ENCODE results near the gene CASP7.
A peak's percentile ranks its signal among the peaks of the same experiment; 100 is the strongest.

CASP7 gene

DNA sequence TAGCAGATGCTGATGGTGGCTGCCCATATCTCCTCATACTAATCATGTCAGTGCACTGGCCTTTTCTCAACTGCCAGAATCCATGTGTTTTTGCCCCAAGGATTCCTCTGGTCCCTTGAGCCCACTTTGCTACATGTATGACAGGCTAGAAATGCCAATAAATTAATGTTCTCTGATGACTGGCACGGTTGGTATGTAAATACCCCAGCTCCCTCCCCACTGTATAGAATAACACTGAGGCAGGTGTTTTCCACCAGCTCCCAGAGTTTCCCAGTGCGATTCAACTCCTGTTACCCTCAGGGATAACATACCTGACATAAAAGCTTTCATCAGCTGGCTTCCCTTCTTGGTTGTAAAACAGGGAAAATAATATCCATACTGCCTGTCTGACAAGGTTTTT, 62.8 kb downstream of the CASP7 start:
- Histone ChIP-seq H3K27ac (ENCODE audit: low read depth, low read length) (no peak overlapping the region), H2BK120ac (ENCODE audit: low read depth, low read length) (no peak overlapping the region), H3K4ac (ENCODE audit: low read depth, low read length) (no peak overlapping the region), H3K23ac (ENCODE audit: low read length) (no peak overlapping the region), H3K4me2 (ENCODE audit: low read length) (no peak overlapping the region), H3K56ac (ENCODE audit: low read length) (no peak overlapping the region), H4K8ac (ENCODE audit: low read depth, low read length) (no peak overlapping the region), H3K9ac (ENCODE audit: low read length) (no peak overlapping the region), H4K5ac (ENCODE audit: low read length) (no peak overlapping the region), H3K18ac (ENCODE audit: low read length) (no peak overlapping the region), H3K4me3 (ENCODE audit: low read length) (no peak overlapping the region), H3K27me3 (ENCODE audit: insufficient read depth, low read length, poor library complexity) (no peaks in the 10 kb centered on the region), H2AK5ac (ENCODE audit: low read length) (no peak overlapping the region), H2BK5ac (ENCODE audit: low read length) (no peak overlapping the region), H3K36me3 (ENCODE audit: control insufficient read depth, insufficient read depth, low read length) (no peaks in the 10 kb centered on the region), H3K79me2 (ENCODE audit: control insufficient read depth, insufficient read depth, low read length) (no peaks in the 10 kb centered on the region), H3K79me1 (ENCODE audit: low read length) (no peaks in the 10 kb centered on the region), H2BK15ac (replicated peaks; ENCODE audit: low read depth) (no peak overlapping the region), H3K4me1 (ENCODE audit: control insufficient read depth, low read depth, low read length) (peaks cover 8% of the 10 kb centered on the region)
- no peak for DNase-seq
- no CpG with 5 or more reads among the region's 2 CpGs for WGBS (ENCODE audit: extremely low coverage, insufficient coverage, low lambda C conversion rate)

DNA sequence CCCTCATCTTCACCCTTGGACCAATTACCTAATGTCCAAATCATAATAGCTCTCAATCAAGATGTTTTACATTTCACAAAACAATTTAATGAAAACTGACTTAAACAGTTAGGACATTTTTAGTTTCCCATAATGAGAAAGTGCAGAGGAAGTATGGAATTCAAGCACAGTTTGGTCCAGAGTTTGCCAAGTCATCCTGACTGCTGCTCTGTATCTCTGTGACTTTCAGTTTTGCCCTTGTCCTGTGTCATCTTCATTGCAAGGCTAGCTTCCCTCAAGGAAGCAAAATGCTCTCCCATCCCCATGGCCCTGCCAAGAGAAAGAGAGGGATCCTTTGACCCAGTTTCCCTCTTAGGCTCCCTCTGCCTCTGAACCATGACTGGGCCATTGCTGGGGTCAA, 63.9 kb downstream of the CASP7 start:
- no peaks in the 10 kb centered on the region for H3K79me1 ChIP-seq (ENCODE audit: low read length)
- H2AK5ac ChIP-seq (ENCODE audit: low read length), result no peak overlapping the region
- H3K4me2 ChIP-seq (ENCODE audit: low read length), result no peak overlapping the region
- no peak overlapping the region for H3K18ac ChIP-seq (ENCODE audit: low read length)
- no peak overlapping the region for H3K23ac ChIP-seq (ENCODE audit: low read length)
- no peak overlapping the region for H3K4me3 ChIP-seq (ENCODE audit: low read length)
- H3K27me3 ChIP-seq (ENCODE audit: insufficient read depth, low read length, poor library complexity), result no peaks in the 10 kb centered on the region
- no peak overlapping the region for H2BK5ac ChIP-seq (ENCODE audit: low read length)
- no peak overlapping the region for H3K56ac ChIP-seq (ENCODE audit: low read length)
- H3K9ac ChIP-seq (ENCODE audit: low read length), result no peak overlapping the region
- DNase-seq, result no peak
- H4K8ac ChIP-seq (ENCODE audit: low read depth, low read length), result no peak overlapping the region
- H3K4me1 ChIP-seq (ENCODE audit: control insufficient read depth, low read depth, low read length), result peaks cover 8% of the 10 kb centered on the region
- H4K5ac ChIP-seq (ENCODE audit: low read length), result no peak overlapping the region
- H3K36me3 ChIP-seq (ENCODE audit: control insufficient read depth, insufficient read depth, low read length), result no peaks in the 10 kb centered on the region
- no peak overlapping the region for H3K27ac ChIP-seq (ENCODE audit: low read depth, low read length)
- no peak overlapping the region for H3K4ac ChIP-seq (ENCODE audit: low read depth, low read length)
- no peak overlapping the region for H2BK120ac ChIP-seq (ENCODE audit: low read depth, low read length)
- H3K79me2 ChIP-seq (ENCODE audit: control insufficient read depth, insufficient read depth, low read length), result no peaks in the 10 kb centered on the region
- H2BK15ac ChIP-seq (replicated peaks; ENCODE audit: low read depth), result no peak overlapping the region

DNA sequence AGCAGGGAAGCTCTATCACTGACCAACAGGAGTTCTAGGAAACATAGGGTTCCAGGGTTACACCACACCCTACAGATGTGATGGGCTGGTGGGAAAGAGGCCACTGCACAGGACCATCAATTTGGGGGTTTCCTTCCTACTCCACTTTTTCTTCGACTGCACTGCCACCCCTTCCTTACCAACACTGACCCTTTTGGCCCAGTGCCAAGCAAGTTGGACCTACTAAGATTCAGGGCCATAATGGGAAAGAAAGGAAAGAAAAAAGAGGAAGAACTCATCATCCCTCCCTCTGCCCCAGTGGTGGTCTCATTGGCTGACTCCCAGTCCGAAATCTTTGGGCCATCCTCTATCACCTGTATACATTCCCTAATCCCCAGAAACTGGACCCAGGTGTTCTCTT, 65.7 kb downstream of the CASP7 start:
- Histone ChIP-seq H3K79me2 (ENCODE audit: control insufficient read depth, insufficient read depth, low read length) (no peaks in the 10 kb centered on the region), H4K5ac (ENCODE audit: low read length) (no peak overlapping the region), H4K8ac (ENCODE audit: low read depth, low read length) (no peak overlapping the region), H2AK5ac (ENCODE audit: low read length) (no peak overlapping the region), H3K4me1 (ENCODE audit: control insufficient read depth, low read depth, low read length) (peaks cover 8% of the 10 kb centered on the region), H3K27ac (ENCODE audit: low read depth, low read length) (no peak overlapping the region), H3K23ac (ENCODE audit: low read length) (no peak overlapping the region), H3K9ac (ENCODE audit: low read length) (no peak overlapping the region), H2BK15ac (replicated peaks; ENCODE audit: low read depth) (no peak overlapping the region), H3K36me3 (ENCODE audit: control insufficient read depth, insufficient read depth, low read length) (no peaks in the 10 kb centered on the region), H3K27me3 (ENCODE audit: insufficient read depth, low read length, poor library complexity) (no peaks in the 10 kb centered on the region), H3K79me1 (ENCODE audit: low read length) (no peaks in the 10 kb centered on the region), H3K56ac (ENCODE audit: low read length) (no peak overlapping the region), H2BK120ac (ENCODE audit: low read depth, low read length) (no peak overlapping the region), H3K4me2 (ENCODE audit: low read length) (no peak overlapping the region), H3K4ac (ENCODE audit: low read depth, low read length) (peak overlapping the region; percentile 50), H3K18ac (ENCODE audit: low read length) (peak overlapping the region; percentile 62), H2BK5ac (ENCODE audit: low read length) (no peak overlapping the region), H3K4me3 (ENCODE audit: low read length) (no peak overlapping the region)
- no CpG with 5 or more reads among the region's 2 CpGs for WGBS (ENCODE audit: extremely low coverage, insufficient coverage, low lambda C conversion rate)
- no peak for DNase-seq

DNA sequence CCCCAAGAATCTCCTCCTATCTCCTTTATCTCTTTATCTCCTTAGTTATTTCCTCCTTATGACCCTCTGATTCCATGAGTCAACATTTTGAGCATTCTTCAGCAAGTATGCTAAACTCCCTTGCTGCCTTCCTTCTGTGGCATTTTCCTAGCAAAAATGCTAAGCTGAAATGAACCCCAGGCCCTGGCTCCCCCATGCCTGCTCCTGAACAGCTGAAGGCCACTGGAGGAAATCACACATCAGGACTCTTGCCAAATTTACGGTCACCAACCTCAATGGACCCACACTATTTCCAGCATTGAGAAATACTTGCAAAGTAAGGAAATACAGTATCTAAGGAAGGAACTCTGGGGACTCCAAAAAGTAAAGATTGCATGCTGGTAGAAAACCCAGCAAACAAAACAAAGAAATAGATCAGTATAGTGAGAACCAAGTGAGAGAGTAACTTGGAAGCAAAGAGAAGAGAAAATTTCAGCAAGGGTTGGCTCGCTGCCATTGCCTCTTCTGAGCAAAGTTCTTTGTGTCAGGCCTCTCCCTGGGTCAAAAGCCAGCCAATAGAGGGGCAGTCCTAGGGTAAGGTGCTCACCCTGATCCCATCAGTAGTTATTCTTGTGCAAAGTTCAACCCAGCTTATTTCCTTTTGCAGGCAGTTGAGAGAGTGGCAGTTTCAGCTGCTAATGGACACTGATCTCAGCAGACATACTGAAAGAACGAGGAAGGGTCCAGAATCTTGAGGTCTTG, 66.7 kb downstream of the CASP7 start:
- H3K4me3 ChIP-seq (ENCODE audit: low read length), result no peak overlapping the region
- no peak overlapping the region for H3K56ac ChIP-seq (ENCODE audit: low read length)
- peaks cover 8% of the 10 kb centered on the region for H3K4me1 ChIP-seq (ENCODE audit: control insufficient read depth, low read depth, low read length)
- H3K79me1 ChIP-seq (ENCODE audit: low read length), result no peaks in the 10 kb centered on the region
- H2AK5ac ChIP-seq (ENCODE audit: low read length), result no peak overlapping the region
- WGBS (ENCODE audit: extremely low coverage, insufficient coverage, low lambda C conversion rate), result no CpG with 5 or more reads among the region's 3 CpGs
- no peak overlapping the region for H2BK15ac ChIP-seq (replicated peaks; ENCODE audit: low read depth)
- H4K5ac ChIP-seq (ENCODE audit: low read length), result no peak overlapping the region
- no peak overlapping the region for H3K4me2 ChIP-seq (ENCODE audit: low read length)
- H3K4ac ChIP-seq (ENCODE audit: low read depth, low read length), result no peak overlapping the region
- no peak overlapping the region for H2BK120ac ChIP-seq (ENCODE audit: low read depth, low read length)
- DNase-seq, result peak; percentile 95
- H3K18ac ChIP-seq (ENCODE audit: low read length), result peak overlapping the region; percentile 9
- no peak overlapping the region for H3K27ac ChIP-seq (ENCODE audit: low read depth, low read length)
- no peaks in the 10 kb centered on the region for H3K79me2 ChIP-seq (ENCODE audit: control insufficient read depth, insufficient read depth, low read length)
- H4K8ac ChIP-seq (ENCODE audit: low read depth, low read length), result no peak overlapping the region
- H3K36me3 ChIP-seq (ENCODE audit: control insufficient read depth, insufficient read depth, low read length), result no peaks in the 10 kb centered on the region
- no peaks in the 10 kb centered on the region for H3K27me3 ChIP-seq (ENCODE audit: insufficient read depth, low read length, poor library complexity)
- H3K9ac ChIP-seq (ENCODE audit: low read length), result no peak overlapping the region
- no peak overlapping the region for H3K23ac ChIP-seq (ENCODE audit: low read length)
- no peak overlapping the region for H2BK5ac ChIP-seq (ENCODE audit: low read length)

DNA sequence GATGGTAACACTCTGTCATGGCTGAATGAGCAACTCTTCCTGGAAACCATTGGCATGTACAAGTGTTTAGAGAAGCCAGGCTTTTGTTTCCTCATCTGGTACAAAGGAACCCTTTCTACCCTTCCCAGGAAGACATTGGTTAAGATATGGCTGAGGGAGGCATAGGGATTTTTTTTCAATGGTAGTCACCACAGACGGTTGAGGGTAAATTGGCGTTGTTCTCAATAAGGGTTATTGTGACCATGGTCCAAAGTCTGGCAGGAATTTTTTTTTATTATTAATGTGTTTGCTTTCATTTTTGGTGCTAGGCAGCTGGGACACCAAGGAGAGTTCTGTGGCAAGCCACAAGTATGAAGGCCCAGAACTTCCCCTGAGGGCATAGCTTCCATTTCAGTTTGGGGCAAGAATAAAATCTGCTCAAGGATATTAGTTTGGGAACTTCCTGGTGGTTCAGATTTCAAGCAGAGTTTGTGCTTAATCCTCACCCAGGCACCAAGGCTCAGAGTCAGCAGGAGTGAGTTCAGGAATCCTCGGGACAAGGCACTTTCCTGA, 71.5 kb downstream of the CASP7 start, which contains the start of gene PLEKHS1:
TSS of gene PLEKHS1 (plus strand) at position 502 of the 552 bp plus-strand sequence. CDS start 3,596 bp downstream, outside the sequence.
- Histone ChIP-seq H2BK120ac (ENCODE audit: low read depth, low read length) (no peak within 1 kb of the TSS), H3K79me1 (ENCODE audit: low read length) (no peaks in the 10 kb centered on the region)
- no CpG with 5 or more reads among the region's 3 CpGs for WGBS (ENCODE audit: extremely low coverage, insufficient coverage, low lambda C conversion rate)

DNA sequence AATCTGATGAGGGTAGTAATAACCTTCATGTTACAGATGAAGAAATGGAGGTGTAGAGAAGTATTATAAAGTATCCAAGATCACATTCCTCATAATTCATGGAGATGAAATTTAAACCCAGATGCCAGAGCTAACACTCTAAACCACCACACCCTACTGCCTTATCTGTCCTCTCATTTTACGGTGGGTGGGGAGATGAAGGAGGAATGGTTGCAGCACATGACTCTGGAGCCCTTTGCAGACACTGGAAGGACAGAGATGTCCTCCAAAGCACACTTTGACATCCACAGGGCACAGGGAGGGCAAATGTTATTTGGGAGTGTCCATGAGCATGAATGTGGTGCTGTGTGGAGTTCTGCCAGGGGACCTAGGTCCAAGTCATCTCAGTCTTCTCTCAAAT, 72.8 kb downstream of the CASP7 start:
- Histone ChIP-seq H3K79me1 (ENCODE audit: low read length) (no peaks in the 10 kb centered on the region), H3K36me3 (ENCODE audit: control insufficient read depth, insufficient read depth, low read length) (no peaks in the 10 kb centered on the region), H2BK5ac (ENCODE audit: low read length) (no peak overlapping the region), H3K4me2 (ENCODE audit: low read length) (no peak overlapping the region), H3K79me2 (ENCODE audit: control insufficient read depth, insufficient read depth, low read length) (no peaks in the 10 kb centered on the region), H2AK5ac (ENCODE audit: low read length) (no peak overlapping the region), H3K18ac (ENCODE audit: low read length) (no peak overlapping the region), H4K8ac (ENCODE audit: low read depth, low read length) (no peak overlapping the region), H3K27ac (ENCODE audit: low read depth, low read length) (no peak overlapping the region), H3K23ac (ENCODE audit: low read length) (no peak overlapping the region), H3K9ac (ENCODE audit: low read length) (no peak overlapping the region), H3K27me3 (ENCODE audit: insufficient read depth, low read length, poor library complexity) (no peaks in the 10 kb centered on the region), H4K5ac (ENCODE audit: low read length) (no peak overlapping the region), H2BK120ac (ENCODE audit: low read depth, low read length) (no peak overlapping the region), H3K4me3 (ENCODE audit: low read length) (no peak overlapping the region), H3K4ac (ENCODE audit: low read depth, low read length) (no peak overlapping the region), H3K56ac (ENCODE audit: low read length) (no peak overlapping the region), H2BK15ac (replicated peaks; ENCODE audit: low read depth) (no peak overlapping the region), H3K4me1 (ENCODE audit: control insufficient read depth, low read depth, low read length) (no peaks in the 10 kb centered on the region)
- no CpG with 5 or more reads among the region's 1 CpG for WGBS (ENCODE audit: extremely low coverage, insufficient coverage, low lambda C conversion rate)
- no peak for DNase-seq

More for the DNA sequence above, 71.5 kb downstream of the CASP7 start, which contains the start of gene PLEKHS1:
- Histone ChIP-seq H2BK15ac (replicated peaks; ENCODE audit: low read depth) (no peak within 1 kb of the TSS), H4K5ac (ENCODE audit: low read length) (no peak within 1 kb of the TSS), H3K27me3 (ENCODE audit: insufficient read depth, low read length, poor library complexity) (no peaks in the 10 kb centered on the region), H3K56ac (ENCODE audit: low read length) (no peak within 1 kb of the TSS), H2BK5ac (ENCODE audit: low read length) (no peak within 1 kb of the TSS), H3K27ac (ENCODE audit: low read depth, low read length) (no peak within 1 kb of the TSS), H3K36me3 (ENCODE audit: control insufficient read depth, insufficient read depth, low read length) (no peaks in the 10 kb centered on the region), H3K4ac (ENCODE audit: low read depth, low read length) (no peak within 1 kb of the TSS), H3K79me2 (ENCODE audit: control insufficient read depth, insufficient read depth, low read length) (no peaks in the 10 kb centered on the region), H4K8ac (ENCODE audit: low read depth, low read length) (no peak within 1 kb of the TSS), H3K9ac (ENCODE audit: low read length) (no peak within 1 kb of the TSS), H3K4me2 (ENCODE audit: low read length) (no peak within 1 kb of the TSS), H3K4me1 (ENCODE audit: control insufficient read depth, low read depth, low read length) (peaks cover 4% of the 10 kb centered on the region), H3K18ac (ENCODE audit: low read length) (no peak within 1 kb of the TSS), H3K23ac (ENCODE audit: low read length) (no peak within 1 kb of the TSS), H2AK5ac (ENCODE audit: low read length) (no peak within 1 kb of the TSS), H3K4me3 (ENCODE audit: low read length) (no peak within 1 kb of the TSS)
- no peak for DNase-seq
